GM18507 (cell line): ENCODE data around the gene PRKAA1.
A peak's percentile ranks its signal among the peaks of the same experiment; 100 is the strongest.
"Not testable (repeated sequence)": the region's sequence is repeated elsewhere in the genome, so short reads cannot be mapped to it uniquely, and the experiment has no call there.

ENCODE experiments used
- DNase-seq: peaks from one replicate; pipeline ENCODE4 v3.0.0; 2011; ENCODE audit warnings: low read depth; ENCODE audit not compliant: insufficient read length; ENCODE audit errors: extremely low spot score
- FAIRE-seq: peaks from 2 replicates; lab custom pipeline; 2011; peaks lifted over from hg19 to GRCh38; lab: Jason Lieb, UNC

Gene PRKAA1

GRCh38 chr5:40746703-40747102 lies 51.5 kb downstream of the PRKAA1 start:
- DNase-seq = no peak
- FAIRE-seq = no peak

DNA sequence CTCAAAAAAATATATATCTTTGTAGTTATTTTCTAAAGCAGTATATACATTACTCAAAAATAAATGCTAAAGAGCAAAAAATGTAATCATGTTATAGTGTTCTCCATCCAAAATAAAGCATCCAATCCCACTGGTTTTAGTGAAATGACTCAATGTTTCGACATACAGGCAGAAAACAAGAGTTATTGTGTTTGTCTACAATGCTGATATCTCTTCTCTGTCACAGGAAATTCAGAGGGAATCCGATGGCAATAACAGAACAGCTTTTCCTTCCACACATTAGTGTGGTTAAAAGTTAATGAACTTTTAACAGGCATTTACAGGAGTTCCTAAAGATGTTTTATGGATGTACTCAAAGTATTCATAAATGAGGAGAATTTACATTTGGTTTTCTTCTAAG lies 54.4 kb downstream of the PRKAA1 start:
- DNase-seq (no peak), FAIRE-seq (no peak)

GRCh38 chr5:40738502-40738901 lies 59.7 kb downstream of the PRKAA1 start:
- no peak for DNase-seq
- no peak for FAIRE-seq

DNA sequence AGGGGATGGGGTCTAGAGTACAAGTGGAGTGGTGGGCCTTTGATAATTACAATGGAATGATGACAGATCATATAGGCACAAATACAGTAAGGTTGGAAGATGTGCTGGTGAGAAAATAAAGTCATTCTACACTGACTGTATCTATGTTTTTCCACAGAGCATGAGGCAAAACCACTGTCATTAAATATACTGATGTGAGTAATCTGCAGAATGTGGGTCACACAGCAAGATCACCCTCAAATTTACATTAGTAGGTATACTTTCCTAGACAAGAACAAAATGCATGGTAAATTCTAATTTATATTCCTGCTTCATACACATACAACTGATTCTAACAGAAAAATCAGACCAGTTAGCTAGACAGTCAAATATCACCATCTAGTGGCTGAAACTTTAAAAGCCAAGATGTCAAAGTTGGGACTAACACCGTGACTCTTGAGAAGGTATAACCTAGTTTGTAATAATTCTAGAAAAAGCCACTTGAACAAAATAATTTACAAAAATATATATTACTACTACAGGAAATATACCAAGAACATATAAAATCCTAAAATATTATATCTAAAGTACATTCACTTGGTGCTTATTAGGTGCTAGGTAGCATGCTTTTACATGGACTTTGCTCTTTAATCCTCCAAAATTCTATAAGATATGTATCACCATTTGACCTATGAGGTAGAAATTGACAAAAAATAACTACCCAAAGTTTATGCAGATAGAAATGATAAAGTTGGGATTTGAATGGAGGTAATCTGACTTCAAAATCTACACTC lies 61.9 kb downstream of the PRKAA1 start:
- no peak for DNase-seq
- peak; percentile 76 for FAIRE-seq

GRCh38 chr5:40735609-40736008 lies 62.6 kb downstream of the PRKAA1 start:
- DNase-seq (no peak), FAIRE-seq (no peak)

- FAIRE-seq (no peak), DNase-seq (no peak)
Measured at GRCh38 chr5:40734986-40735385, 63.2 kb downstream of the PRKAA1 start.

DNA sequence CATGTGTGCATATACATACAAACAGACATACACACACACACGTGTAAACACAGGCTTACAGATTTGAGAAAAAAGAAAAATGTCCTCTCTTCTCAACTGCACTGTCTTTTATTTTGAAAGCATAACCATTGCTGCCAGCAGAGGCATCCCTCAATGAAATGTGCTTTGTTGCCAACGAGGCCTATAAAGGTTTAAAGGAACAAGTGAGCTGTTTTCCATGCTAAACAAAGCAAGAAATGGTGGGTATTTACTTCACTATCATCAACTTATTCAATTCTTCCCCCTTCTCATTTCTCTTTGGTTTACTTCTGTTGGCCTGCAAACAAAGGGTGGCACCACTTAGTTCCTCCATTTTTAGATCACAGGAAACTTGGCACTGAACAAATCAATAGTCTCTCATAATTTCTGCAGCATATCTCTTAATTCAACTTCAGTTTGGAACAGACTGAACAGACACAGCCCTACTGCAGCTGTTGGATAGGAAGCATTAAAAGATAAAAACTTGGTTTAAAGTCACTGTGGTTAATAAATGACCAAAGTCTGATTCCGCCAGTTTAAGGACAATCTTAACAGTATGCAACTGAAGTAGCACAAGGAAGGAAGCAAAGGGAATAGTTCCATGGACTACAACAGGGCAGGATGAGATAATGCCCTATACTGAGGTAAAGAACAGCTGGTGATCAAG lies 64.2 kb downstream of the PRKAA1 start:
- no peak for FAIRE-seq
- no peak for DNase-seq

GRCh38 chr5:40733434-40733833 lies 64.7 kb downstream of the PRKAA1 start:
- no peak for FAIRE-seq
- DNase-seq = no peak

DNA sequence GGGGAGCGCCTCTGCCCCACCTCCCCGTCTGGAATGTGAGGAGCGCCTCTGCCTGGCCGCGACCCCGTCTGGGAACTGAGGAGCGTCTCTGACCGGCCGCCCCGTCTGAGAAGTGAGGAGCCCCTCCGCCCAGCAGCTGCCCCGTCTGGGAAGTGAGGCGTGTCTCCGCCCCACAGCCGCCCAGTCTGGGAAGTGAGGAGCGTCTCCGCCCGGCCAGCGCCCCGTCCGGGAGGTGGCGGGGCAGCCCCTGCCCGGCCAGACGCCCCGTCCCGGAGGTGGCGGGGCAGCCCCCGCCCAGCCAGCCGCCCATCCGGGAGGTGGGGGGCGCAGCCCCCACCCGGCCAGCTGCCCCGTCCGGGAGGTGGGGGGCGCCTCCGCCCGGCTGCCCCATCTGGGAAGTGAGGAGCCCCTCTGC lies 75.7 kb downstream of the PRKAA1 start:
- FAIRE-seq, DNase-seq: not testable (repeated sequence)

DNA sequence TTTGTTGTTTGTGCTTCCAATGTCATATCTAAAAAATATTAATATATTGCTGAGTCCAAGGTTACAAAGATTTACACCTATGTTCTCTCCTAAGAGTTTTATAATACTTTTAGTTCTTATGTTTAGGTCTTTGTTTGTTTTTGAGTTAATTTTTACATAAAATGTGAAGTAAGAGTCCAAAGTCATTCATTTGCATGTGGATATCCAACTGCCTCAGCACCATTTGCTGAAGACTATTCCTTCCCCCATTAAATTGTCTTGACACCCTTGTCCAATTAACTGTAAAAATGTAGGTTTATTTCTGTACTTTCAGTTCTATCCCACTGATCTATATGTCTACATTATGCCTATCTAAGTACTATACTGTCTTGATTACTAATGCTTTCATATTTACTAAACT lies 78.1 kb downstream of the PRKAA1 start:
- no peak for FAIRE-seq
- DNase-seq = no peak

- DNase-seq = no peak
- FAIRE-seq = no peak
Measured at GRCh38 chr5:40717281-40717680, 80.9 kb downstream of the PRKAA1 start.

DNA sequence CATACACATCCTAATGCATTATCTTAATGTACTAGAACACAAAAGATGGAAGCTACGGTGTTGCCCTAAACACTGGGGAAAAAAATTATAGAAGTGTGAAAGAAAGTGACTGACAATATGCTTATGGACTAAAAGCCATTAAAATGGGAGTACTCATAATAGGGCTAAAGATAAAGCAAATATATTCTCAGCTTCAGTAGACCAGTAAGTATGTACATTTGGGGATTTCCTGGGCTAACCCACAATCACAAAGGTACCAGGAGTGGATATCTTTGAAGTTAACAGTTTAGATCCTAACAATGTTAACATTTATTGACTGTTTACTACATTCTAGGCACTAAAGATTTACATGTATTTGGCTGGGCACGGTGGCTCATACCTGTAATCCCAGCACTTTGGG lies 81.6 kb downstream of the PRKAA1 start:
- no peak for FAIRE-seq
- DNase-seq = no peak

GRCh38 chr5:40716000-40716399 lies 82.2 kb downstream of the PRKAA1 start:
- no peak for FAIRE-seq
- DNase-seq = no peak

DNA sequence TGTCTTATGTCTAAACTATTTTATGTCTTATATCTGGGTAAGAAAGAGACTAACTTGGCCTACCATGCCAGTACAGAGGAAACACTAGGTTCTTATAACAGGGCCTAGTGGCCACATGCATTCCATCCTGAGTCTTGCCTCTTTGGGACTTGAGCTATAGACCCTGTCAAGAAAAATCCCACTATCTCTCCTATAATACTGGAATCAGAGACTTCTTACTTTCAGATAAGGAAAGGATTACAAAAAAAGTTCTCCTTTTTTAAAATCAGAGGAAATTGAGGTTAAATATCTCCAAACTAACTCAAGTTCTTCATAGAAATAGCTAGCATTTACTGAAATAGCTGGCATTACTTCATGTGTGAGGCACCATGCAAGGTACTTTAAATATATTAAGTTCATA lies 84.2 kb downstream of the PRKAA1 start:
- no peak for DNase-seq
- FAIRE-seq = no peak

GRCh38 chr5:40710575-40710974 lies 87.6 kb downstream of the PRKAA1 start:
- DNase-seq, FAIRE-seq: not testable (repeated sequence)
